DMS153 treated with DMSO at 0.1 percent for 48 hours (cell line): Measurements from ENCODE around the gene TTLL9.
A peak's percentile ranks its signal among the peaks of the same experiment; 100 is the strongest.
"Not testable (repeated sequence)": the region's sequence is repeated elsewhere in the genome, so short reads cannot be mapped to it uniquely, and the experiment has no call there.

ENCODE experiments used
- DNase-seq: peaks from one replicate; lab custom pipeline; 2025; ENCODE audit not compliant: unreplicated experiment; lab: John Stamatoyannopoulos, UW

The TTLL9 gene, protein sequence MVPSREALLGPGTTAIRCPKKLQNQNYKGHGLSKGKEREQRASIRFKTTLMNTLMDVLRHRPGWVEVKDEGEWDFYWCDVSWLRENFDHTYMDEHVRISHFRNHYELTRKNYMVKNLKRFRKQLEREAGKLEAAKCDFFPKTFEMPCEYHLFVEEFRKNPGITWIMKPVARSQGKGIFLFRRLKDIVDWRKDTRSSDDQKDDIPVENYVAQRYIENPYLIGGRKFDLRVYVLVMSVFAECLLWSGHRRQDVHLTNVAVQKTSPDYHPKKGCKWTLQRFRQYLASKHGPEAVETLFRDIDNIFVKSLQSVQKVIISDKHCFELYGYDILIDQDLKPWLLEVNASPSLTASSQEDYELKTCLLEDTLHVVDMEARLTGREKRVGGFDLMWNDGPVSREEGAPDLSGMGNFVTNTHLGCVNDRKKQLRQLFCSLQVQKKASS

DNA sequence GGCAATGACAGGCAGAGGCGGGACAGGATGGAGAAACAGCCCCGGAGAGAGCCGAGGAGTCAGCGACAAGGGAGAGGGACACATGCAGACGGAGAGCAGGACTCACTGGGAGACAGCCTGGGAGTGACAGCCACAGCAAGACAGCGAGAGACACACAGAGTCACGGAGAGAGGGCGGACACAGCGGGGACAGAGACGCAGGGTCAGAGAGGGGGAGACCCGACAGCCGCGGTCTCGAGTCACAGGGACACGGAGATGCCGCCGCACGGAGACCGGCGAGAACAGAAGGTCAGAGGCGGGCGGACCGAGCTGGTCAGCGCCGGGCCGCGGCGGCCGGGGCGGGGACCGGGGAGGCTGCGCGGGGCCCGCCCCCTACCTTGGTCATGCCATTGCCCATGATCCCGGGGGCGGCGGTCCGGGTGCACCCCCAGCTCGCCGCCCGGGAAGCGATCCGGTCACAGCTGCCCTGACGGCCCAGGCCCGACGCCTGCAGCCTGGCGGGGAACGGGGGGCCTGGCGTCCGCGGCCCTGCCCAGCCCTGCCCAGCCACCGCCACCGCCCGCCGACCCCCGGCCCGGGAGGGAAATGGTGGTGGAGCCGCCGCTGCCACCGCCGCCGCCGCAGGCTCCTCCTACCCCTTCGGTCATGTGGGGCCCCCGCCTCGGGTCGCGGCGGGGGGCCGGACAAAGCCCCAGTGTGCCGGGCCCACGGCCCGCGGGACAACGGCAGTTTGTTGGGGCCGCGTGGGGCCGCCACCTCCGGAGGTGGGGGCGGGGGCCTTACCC is at the start of gene TTLL9, which contains the start of gene DUSP15:
TSS of gene TTLL9 (plus strand) at position 693 of the 784 bp plus-strand sequence. CDS start 493 bp downstream, outside the sequence.
TSS of gene DUSP15 (minus strand) at position 586 of the 784 bp plus-strand sequence. CDS start at position 396, 190 bp downstream.
- DNase-seq: no peak

DNA sequence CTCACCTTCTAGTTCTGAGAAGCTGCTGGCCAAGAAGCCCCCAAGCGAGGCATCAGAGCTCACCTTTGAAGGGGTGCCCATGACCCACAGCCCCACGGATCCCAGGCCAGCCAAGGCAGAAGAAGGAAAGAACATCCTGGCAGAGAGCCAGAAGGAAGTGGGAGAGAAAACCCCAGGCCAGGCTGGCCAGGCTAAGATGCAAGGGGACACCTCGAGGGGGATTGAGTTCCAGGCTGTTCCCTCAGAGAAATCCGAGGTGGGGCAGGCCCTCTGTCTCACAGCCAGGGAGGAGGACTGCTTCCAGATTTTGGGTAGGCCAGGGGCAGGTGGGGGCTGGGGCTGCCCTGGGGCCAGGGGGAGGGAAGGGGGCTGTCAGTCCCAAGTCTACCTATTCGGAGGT is 49.0 kb upstream of the TTLL9 start:
- no peak for DNase-seq

DNA sequence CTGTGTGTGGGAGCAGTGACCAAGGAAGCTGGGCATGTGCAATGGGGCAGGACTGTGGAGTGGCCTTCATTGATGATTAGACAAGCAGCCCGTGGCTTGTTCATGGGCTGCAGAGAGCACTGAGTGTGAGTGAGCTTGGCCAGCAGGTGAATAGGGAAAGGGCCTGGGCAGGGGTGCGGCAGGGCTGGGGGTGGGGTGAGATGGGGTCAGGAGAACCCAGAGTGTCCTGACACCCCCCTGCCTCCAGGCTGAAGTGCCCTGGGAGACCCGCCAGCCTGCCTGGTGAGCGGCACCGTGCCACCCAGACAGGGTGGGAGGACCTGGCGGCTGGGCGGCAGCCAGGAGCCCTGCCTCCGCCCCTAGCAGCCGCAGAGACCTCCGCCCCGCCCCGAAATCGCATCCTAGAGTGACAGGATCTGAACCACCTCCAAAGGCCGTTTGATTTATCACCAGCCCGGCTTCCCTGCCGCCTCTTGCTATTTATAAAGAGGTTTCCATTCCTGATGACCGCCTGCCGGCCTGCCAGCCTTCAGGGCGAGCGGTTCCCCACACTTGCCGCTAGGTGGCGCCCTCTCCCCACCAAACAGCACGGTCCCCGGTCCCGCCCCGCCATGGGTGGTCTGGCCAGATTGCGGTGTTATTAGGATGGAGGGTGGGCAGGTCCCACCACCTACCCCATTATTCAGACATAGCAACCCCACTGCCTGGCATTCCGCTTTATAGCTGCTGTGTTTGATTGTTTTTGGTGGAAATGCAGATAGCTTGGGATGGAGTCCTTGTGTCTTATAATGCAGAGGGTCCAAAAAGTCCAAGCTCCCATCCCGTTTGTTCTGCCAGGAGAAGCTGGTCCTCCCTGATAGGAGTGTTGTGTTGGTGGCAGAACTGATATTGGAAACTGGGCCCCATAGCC is 47.8 kb upstream of the TTLL9 start:
- peak; percentile 89 for DNase-seq

DNA sequence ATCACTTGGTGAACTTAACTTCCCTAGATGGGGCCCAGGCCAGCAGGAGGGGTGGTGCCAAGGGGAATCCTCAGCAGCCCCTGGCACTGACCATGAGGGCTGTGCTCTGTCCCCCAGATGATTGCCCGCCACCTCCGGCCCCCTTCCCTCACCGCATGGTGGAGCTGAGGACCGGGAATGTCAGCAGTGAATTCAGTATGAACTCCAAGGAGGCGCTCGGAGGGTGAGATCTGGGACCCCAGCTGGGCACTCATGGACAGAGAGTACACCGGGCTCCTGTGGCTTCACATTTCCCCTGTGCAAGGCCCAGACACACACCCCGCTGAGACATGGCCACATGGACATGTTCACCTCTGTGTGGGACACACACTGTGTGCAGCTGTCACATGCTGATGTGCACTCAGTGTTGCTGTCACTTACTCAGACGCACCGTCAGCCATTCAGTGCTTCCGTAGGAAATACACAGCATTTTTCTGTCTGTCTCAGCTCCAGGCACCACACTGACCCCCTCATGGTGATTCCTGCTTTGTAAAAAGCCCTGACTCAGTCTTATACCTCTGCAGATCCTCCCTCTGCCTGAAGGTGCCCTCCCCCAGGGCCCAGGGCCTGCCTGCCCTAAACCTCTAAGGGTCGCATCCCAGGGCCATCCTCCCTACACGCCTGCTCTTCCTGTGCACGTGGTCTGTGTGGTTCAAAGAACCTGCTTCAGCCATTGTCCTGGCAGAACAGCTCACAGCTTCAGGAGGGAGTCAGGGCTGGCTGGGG is 46.9 kb upstream of the TTLL9 start:
- no peak for DNase-seq

DNA sequence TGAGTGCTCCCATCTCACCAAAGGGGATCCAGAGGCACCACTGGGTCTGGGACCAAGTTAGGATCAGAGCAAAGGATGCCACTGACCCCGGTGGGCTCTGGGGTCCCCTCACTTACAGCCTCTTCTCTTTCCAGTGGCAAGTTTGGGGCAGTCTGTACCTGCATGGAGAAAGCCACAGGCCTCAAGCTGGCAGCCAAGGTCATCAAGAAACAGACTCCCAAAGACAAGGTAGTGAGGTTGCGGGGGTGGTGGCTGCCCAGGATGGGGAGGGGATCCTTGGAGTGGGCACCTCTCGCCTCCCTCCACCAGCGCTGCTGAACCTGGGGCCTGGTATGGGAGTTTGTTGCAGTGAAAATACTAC is 46.3 kb upstream of the TTLL9 start:
- DNase-seq: no peak

DNA sequence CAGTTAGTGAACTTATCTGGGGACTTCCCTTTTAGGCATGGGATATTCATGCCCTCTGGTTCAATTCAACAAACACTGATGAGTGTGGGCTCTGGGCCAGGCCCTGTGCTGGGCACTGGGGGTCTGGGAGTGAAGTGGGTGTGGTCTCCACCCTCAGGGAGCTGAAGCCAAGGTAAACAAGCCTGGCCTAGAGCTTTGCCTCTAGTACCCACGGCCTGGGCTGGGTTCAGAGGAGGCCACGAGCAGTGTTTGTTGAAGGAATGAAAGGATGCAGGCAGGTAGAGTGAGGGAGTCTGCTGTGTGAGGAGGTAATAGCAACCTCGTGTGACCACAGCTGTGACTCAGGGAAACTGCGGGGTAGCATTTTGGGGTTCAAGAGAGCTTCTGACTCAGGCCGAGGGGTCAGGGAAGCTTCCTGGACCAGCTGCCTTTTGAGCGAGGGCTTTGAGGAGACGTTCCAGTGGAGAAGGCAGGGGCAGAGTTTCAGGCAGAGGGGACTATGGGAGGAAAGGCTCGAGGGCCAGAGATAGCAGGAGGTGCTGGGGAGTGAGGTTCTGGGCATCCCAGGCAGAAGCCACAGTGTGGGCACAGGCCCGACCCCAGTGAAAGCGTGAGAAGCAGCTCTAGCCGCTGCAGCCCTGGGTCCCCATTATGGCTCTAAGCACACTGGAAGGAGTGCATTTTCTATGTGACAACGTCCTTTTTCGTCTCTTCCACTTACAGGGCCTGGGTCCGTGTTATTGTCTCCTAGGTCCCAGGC is 45.7 kb upstream of the TTLL9 start:
- DNase-seq: no peak

DNA sequence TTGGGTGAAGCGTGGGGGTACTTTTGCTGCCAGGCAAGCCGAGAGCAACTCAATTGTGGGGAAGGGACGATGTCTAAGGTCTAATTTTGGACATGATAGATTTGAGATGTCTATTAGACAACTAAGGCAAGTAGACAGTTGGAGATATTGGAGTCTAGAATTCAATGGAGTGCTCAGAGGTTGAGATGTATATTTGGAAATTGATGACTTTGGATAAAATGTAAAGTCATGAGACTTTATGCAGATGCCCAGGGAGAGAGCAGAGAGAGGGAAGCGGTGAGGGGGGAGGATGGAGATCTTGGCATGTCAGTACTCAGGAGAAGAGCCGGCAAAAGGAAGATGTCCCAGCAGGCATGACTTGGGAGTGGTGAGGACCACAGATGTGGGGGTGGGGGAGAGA is 44.4 kb upstream of the TTLL9 start:
- DNase-seq: no peak

DNA sequence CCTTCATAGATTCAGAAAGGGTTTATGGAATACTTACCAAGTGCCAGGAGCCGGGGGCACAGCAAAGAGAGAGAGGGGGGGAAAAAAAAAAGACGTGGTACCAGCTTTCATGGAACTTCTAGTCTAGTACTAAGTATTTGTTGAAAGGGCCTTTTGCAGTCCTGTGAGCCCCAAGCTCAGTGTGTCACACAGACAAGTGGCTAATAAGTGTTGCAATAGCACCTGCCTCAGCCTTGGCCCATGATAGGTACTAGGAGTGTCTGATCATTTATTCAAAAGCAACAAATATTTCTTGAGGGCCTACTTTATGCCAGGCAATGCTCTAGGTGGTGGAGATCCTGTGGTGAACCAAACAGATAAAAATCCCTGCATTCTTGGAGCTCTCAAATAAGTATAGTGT is 43.4 kb upstream of the TTLL9 start:
- no peak for DNase-seq

DNA sequence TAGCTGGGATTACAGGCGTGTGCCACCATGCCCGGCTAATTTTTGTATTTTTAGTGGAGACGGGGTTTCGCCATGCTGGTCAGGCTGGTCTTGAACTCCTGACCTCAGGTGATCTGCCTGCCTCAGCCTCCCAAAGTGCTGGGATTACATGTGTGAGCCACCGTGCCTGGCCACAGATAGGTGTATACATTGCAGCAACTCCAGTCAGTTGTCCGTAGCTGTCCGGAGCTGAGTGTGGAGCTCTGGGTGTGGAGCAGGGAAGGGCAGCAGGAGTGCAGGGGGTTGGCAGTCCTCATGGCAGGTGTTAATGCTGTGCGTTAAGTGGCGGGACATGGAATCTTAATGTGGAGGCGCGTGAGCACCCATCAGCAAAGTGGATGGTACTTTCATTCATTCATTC is 42.4 kb upstream of the TTLL9 start:
- not testable (repeated sequence) for DNase-seq

DNA sequence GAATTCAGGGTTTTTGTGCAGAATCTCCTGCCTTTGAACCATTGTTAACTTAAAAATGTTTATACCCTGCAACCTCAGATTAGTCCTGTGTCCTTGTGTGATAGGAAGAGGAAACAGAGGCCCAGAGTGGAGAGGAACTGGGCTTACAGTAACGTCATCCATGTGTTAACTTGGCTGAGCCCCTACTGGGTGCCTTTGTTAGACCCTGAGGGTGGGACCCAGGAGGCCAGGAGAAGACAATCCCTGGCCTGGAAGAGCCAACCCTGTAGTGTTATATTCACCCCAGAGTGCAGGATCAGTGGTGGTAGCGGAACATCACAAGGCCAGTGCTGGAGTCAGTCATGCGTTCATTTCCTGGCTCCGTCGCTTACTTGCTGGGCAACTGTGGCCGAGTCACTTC is 40.7 kb upstream of the TTLL9 start:
- no peak for DNase-seq

DNA sequence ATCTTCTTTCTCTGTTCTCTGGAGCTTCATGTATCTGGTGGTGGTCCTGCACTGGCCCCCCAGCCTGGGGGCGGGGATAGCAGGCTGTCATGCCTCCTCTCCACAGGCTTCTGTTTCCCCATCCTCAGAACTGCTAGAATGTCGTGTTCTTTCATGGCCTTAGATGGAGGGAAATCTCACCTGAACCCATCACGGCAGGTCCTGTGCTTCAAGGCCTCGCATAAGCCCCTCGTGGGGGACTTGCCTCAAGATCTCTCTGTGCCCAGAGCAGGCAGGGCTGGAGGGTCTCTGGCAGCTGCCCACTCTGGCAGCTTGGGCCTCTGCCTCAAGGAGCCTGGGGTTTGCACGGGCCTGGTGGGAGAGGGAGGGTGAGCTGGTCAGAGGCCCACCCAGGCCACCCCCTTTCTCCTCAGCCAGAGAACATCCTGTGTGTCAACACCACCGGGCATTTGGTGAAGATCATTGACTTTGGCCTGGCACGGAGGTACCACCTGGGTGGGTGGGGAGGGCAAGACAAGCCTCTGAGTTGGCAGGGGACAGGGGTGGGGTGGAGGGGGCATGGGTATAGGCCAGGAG is 39.9 kb upstream of the TTLL9 start:
- DNase-seq: no peak

DNA sequence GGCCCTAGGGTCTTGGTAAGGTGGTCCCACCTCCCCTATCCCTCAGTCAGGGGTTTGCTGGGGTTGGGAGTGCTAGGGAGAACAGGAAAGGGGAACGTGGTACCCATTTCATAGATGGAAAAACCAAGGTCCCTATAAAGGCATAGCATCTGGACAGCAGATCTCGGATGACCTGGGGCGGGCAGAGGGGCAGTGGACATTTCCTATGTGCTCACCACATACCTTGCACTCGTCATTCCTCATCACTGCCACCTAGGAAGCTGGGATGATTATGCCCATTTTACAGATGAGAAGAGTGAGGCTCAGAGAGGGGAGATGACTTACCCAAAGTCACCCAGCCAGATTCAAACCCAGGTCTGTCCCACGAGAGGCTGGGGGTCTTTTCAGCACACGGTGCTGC is 39.2 kb upstream of the TTLL9 start:
- no peak for DNase-seq

DNA sequence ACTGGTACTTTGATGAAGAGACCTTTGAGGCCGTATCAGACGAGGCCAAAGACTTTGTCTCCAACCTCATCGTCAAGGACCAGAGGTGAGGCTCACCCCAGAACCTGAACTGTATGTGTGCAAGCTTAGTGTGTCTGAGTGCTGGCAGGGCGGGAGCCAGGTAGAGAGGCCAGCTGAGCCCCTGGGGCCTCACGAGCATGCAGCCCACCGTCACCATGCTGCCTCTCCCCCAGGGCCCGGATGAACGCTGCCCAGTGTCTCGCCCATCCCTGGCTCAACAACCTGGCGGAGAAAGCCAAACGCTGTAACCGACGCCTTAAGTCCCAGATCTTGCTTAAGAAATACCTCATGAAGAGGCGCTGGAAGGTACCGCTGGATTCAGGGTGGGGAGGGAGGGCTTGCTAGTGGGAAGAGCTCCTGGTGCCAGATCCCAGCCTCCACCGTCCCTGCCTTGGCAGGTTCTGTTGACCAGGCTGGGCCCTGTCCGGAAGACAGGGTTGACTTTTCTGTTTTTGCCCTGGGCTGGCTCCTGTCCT is 38.6 kb upstream of the TTLL9 start:
- no peak for DNase-seq

DNA sequence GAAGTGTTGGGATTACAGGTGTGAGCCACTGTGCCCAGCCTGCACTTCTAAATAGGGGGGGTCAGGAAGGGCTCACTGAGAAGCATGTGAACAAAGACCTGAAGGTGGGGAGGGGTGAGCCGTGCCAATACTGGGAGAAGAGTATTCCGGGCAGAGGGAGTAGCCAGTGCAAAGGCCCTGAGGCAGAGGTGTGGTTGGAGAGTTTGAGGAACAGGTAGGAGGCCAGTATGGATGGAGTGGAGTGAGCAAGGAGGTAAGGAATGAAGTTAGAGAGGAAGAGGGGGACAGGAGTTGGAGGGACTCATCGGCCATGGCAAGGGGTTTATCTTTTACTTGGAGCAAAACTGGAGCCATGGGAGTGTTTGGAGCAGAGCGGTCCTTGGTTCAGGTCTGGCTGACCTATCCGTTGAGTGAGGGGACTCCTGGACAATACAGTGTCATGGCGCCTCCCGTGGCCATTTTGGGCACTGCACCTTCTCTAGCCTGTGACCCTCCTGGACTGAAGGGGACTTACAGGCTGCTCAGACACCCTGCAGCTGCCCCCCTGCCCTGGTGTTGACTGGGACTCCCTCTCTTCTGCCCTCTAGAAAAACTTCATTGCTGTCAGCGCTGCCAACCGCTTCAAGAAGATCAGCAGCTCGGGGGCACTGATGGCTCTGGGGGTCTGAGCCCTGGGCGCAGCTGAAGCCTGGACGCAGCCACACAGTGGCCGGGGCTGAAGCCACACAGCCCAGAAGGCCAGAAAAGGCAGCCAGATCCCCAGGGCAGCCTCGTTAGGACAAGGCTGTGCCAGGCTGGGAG is 37.1 kb upstream of the TTLL9 start:
- DNase-seq: no peak

DNA sequence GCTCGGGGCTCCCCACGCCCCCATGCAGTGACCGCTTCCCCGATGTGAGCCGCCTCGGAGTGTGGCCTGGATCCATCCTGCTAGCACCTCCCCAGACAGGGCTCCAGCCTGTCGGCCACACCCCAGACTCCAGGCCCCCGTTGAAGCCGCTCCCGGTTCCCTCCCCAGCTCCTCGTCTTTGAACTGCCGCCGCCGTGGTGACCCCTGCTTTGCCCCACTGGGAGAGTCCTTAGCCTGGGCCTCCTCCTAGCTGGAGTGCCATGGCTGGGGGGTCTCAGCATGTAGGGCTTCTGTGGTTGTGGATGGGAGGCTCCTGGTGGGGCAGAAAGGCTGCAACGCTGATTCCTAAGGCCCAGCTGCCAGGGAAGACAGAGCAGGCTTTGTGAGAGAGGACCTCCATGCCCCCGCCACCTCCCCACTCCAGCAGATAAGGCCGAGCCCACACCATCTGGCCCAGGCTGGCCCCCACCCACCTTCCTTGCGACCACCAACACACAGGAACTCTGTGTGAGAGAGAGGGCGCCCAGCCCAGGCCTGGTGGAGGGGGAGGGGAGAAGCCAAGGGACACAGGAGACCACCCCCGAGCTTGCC is 36.4 kb upstream of the TTLL9 start:
- DNase-seq: no peak

DNA sequence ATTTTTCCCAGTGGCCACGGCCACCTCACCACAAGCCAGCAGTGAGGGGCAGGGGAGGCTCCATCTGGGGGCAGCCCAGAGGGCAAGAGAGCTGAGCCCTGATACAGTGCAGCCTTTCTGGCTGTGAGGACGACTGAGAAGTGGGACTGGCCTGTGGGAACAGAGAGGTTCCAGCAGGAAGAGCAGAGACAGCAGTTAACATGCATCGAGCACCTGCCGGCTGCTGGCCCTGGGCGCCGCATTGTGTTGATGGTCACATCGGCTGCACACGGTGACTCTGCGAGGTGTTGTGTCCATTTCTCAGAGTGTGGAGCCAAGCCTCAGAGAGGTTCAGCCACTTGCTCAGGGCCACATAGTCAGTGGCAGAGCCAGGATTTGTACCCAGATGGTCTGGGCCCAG is 34.9 kb upstream of the TTLL9 start:
- no peak for DNase-seq

DNA sequence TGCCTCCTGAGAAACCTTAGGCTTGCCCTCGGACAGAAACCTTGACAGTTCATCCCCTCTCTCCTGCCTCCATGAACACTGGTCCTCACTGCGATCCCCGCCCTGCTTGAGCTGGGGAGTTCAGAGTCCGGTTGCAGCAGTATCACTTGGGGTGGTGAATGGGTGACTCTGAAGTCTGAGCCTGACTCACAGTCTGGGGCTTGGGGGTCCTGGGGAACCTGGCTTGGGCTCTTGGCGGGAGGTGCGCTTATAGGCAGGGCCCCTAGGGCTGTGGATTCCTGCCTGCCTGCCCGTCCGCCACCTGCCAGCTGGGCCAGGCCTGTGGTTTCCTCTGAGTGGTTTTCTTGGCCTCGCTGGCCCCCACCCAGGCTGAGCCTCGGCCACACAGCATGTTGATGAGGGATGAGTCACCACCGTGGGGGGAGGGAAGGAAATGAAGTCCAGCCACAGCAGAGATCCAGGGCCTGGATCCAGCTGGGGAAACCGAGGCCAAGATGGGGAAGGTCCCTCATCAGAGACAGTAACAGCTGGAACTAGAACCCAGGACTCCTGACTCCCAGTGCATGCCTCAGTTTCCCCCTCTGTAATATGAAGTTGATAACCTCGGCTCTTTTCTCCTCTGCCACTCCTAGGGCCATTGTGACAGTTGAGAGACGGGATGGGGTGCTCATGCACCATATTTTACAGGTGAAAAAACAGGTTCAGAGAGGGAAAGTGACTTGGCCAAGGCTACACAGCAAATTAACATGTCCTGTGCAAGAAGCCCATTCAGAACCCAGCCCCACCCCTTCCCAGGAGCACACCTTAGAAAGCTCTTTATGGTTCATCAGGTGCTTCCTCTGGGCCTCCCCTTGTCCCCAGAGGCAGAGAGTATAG is 34.2 kb upstream of the TTLL9 start:
- DNase-seq: no peak
